IPS-20b (cell line): Measurements from ENCODE around the gene C10orf95.
A peak's percentile ranks its signal among the peaks of the same experiment; 100 is the strongest.

Experiments used
- H3K27ac ChIP-seq: one replicate; pipeline ENCODE4 v1.5.1; 2013; ENCODE audit warnings: low read length
- H3K27me3 ChIP-seq: 2 replicates; pipeline ENCODE4 v1.6.1; 2013; ENCODE audit warnings: mild to moderate bottlenecking, low read length, inconsistent platforms; ENCODE audit not compliant: insufficient read depth
- H3K36me3 ChIP-seq: 2 replicates; pipeline ENCODE4 v1.6.1; 2013; ENCODE audit warnings: low read depth, mild to moderate bottlenecking, inconsistent platforms, low read length, moderate library complexity; ENCODE audit not compliant: insufficient read depth
- H3K4me1 ChIP-seq: 2 replicates; pipeline ENCODE4 v1.6.1; 2013; ENCODE audit warnings: mild to moderate bottlenecking, control low read depth, inconsistent platforms, low read length, moderate library complexity; ENCODE audit not compliant: insufficient read depth
- H3K4me3 ChIP-seq: 2 replicates; pipeline ENCODE4 v1.5.1; 2013; ENCODE audit warnings: mild to moderate bottlenecking, low read length, inconsistent platforms
- H3K9ac ChIP-seq: 2 replicates; pipeline ENCODE4 v1.6.1; 2013; ENCODE audit warnings: low read depth, mild to moderate bottlenecking, inconsistent platforms, low read length, moderate library complexity
- H3K9me3 ChIP-seq: 2 replicates; pipeline ENCODE4 v1.6.1; 2013; ENCODE audit warnings: mild to moderate bottlenecking, low read depth, low read length, inconsistent platforms; ENCODE audit not compliant: insufficient read depth

C10orf95 gene

DNA sequence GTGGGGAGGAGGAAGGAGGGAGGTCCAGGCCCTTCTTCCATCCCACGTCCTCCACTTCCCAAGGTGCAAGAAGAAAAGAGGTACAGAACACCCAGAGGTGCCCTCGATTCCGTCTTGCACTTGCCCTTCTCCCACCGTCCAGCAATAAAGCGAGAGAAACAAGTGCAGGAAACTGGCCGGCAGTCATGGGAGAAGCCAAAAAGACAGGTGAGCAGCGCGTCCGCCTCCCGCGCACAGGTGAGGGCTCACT is 1.3 kb downstream of the C10orf95 start:
- no peaks in the 10 kb centered on the region for H3K9me3 ChIP-seq
- H3K36me3 ChIP-seq, result peaks cover 13% of the 10 kb centered on the region
- peaks cover 26% of the 10 kb centered on the region for H3K4me1 ChIP-seq
- H3K9ac ChIP-seq, result peak overlapping the region; percentile 93
- H3K27me3 ChIP-seq, result no peaks in the 10 kb centered on the region
- H3K4me3 ChIP-seq, result peak overlapping the region; percentile 89
- H3K27ac ChIP-seq, result peak overlapping the region; percentile 16

DNA sequence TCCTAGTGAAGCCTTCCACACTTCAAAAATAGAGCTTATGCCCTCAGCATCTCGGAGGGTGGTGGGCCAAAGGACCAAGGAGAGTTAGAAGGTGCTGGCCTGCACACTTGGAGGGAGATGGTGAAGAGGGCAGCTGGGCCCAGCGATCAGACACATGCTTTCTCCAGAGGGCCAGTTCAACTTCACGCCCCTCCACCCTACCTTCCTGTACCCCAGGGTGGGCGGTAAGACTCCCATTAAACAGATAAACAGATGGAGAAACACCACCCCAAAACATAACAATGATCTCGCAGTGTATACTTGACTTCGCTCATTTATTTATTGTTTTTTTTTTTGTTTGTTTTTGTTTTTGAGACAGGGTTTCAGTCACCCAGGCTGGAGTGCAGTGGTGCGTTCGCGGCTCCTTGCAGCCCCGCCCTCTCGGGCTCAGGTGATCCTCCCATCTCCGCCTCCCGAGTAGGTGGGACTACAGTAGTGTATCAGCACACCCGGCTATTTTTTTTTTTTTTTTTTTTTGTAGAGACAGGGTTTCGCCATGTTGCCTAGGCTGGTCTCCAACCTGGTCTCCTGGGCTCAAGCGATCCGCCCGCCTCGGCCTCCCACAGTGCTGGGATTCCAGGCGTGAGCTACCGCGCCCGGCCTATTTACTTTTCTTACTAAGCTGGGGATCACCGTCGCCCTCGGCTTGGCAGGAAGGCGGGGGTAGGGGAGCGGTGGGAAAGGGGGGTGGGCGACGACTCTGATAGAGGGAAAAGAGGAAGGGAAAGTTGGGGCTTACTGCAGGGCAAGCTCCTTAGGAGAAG is 1.8 kb downstream of the C10orf95 start:
- Histone ChIP-seq H3K4me1 (peaks cover 23% of the 10 kb centered on the region), H3K27me3 (no peaks in the 10 kb centered on the region), H3K9me3 (no peaks in the 10 kb centered on the region), H3K9ac (peak overlapping the region; percentile 93), H3K27ac (peak overlapping the region; percentile 16), H3K4me3 (peak overlapping the region; percentile 89), H3K36me3 (peaks cover 13% of the 10 kb centered on the region)

DNA sequence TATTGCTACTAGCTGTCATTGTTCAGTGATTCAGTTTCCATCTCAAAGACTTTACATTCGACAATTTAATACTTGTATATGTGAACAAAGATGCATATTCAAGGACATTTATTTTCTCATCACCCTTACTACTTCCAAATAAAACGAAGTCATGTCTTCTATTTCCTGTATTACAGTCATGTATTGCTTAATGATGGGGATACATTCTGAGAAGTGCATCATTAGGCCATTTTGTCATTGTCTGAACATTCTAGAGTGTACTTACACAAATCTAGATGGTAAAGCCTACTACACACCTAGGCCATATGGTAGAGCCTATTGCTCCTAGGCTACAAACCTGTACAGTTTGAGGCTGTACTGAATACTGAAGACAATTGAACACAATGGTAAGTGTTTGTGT is 6.5 kb downstream of the C10orf95 start:
- Histone ChIP-seq H3K9ac (no peak overlapping the region), H3K4me1 (peaks cover 3% of the 10 kb centered on the region; the same call in 1 of the 2 replicates), H3K9me3 (no peaks in the 10 kb centered on the region), H3K4me3 (no peak overlapping the region), H3K27ac (no peak overlapping the region), H3K27me3 (peaks cover 4% of the 10 kb centered on the region), H3K36me3 (no peaks in the 10 kb centered on the region)

DNA sequence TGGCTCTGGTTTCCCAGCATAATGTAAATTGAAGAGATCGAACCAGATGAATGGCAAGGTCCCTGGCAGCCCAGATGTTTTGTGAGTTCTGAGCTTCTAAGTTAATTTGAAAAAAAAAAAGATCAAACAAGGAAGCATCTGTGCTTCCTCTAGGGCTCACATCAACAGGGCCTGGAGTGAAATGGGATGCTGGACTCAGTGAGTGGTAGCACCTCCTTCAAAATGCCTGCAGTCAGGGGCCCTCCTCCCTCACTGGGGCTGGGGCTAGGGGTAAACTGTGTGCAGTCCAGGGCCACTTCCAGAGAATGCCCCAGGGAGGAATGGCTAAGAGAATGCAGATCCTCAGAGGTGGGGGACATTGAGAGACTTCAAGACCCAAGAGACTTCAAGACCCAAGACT is 13.0 kb downstream of the C10orf95 start:
- H3K27ac ChIP-seq, result no peak overlapping the region
- no peaks in the 10 kb centered on the region for H3K9me3 ChIP-seq
- H3K9ac ChIP-seq, result no peak overlapping the region
- H3K27me3 ChIP-seq, result peaks cover 44% of the 10 kb centered on the region
- H3K36me3 ChIP-seq, result no peaks in the 10 kb centered on the region
- no peak overlapping the region for H3K4me3 ChIP-seq
- peaks cover 7% of the 10 kb centered on the region for H3K4me1 ChIP-seq

DNA sequence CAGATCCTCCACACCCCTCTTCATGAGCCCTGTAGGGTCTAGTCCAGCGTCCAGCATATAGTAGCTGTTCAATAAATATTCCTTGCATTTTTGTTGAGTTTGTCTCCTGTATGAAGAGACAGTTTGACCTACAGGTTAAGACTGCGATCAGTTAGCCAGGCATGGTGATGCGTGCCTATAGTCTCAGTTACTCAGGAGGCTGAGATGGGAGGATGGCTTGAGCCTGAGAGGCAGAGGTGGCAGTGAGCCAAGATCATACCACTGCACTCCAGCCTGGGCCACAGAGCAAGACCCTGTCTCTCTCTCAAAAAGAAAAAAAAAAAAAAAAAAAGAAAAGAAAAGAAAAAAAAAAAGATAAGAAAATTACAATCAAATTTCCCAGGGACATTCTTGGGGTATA is 13.8 kb downstream of the C10orf95 start:
- Histone ChIP-seq H3K4me3 (no peak overlapping the region), H3K36me3 (no peaks in the 10 kb centered on the region), H3K27ac (no peak overlapping the region), H3K27me3 (peaks cover 50% of the 10 kb centered on the region), H3K9ac (no peak overlapping the region), H3K4me1 (peaks cover 7% of the 10 kb centered on the region), H3K9me3 (no peaks in the 10 kb centered on the region)

DNA sequence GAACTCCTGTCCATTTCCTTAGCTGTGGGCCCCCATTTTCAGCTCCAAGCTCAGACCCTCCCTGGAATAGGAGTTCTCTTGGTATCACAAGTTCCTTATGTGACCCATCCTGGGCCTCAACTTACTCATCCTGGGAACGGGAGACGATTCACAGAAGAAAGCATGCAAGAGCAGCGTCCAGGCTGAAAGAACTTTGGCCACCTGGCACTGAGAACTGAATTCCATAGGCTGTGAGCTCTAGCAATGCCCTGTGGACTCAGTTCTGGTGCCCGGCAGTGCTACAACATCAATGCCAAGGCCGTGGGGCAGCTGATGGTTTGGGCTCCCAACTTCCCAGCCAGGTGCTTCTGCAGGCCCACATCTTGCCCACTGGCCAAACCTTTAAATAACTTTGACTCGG is 15.0 kb downstream of the C10orf95 start:
- peaks cover 48% of the 10 kb centered on the region for H3K27me3 ChIP-seq
- H3K4me3 ChIP-seq, result no peak overlapping the region
- no peaks in the 10 kb centered on the region for H3K36me3 ChIP-seq
- no peak overlapping the region for H3K9ac ChIP-seq
- peaks cover 11% of the 10 kb centered on the region for H3K4me1 ChIP-seq
- H3K9me3 ChIP-seq, result no peaks in the 10 kb centered on the region
- H3K27ac ChIP-seq, result no peak overlapping the region

DNA sequence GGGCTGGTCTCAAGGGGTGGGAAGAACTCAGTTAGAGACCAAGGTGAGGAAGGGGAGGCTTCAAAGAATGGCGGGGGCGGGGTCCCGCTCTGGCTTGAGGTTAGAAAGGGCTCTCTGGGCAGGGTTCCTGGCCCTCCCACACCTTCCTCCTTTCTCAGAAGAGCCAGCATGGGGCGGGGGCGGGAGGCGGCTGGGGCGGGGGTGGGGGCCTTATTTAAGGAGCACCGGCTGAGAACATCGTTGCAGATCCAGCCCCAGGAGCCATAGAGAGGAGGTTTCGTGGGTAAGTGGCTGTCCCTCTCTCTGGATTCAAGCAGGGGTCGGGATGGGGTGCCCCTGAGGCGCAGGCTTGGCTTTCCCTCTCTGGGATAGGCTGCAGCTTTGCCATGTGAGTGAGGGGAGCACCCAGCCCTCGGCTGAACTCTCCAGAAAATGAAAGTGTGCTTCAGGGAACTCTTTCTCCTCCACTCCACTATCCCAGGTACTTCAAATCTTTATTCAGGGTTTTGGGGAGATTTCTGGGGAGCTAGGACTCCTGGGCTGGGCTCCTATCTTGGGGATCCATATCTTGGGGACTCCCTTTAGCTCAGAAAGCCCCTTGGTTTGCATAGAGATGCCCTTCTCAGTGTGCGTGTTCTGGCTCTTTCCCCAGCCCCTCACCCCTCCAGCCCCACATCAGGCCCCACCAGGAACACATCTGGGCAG is 15.7 kb downstream of the C10orf95 start:
- H3K27me3 ChIP-seq, result peaks cover 48% of the 10 kb centered on the region
- no peak overlapping the region for H3K9ac ChIP-seq
- H3K4me1 ChIP-seq, result peaks cover 11% of the 10 kb centered on the region
- no peaks in the 10 kb centered on the region for H3K36me3 ChIP-seq
- no peaks in the 10 kb centered on the region for H3K9me3 ChIP-seq
- no peak overlapping the region for H3K27ac ChIP-seq
- peak overlapping the region; percentile 63 for H3K4me3 ChIP-seq

DNA sequence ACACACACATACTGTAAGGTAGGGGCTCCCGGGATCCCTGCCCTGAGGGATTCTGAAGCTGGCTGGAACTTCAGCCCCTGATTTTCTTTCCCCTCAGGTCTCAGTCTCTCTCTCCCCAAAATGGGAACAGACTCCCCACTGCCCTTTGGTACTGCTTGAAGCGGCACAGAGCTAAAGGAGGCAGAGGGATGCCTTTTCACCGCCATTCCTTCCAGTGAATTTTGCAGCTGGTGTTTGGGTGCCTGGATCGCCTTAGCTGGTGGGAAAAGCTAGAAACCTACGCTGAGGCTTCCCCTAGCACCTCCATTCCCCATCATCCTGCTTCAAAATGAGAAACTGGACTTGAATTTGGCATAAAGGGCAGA is 16.2 kb downstream of the C10orf95 start:
- H3K27me3 ChIP-seq, result peaks cover 48% of the 10 kb centered on the region
- H3K4me1 ChIP-seq, result peaks cover 11% of the 10 kb centered on the region
- H3K9me3 ChIP-seq, result no peaks in the 10 kb centered on the region
- H3K4me3 ChIP-seq, result peak overlapping the region; percentile 63
- no peak overlapping the region for H3K27ac ChIP-seq
- no peak overlapping the region for H3K9ac ChIP-seq
- H3K36me3 ChIP-seq, result no peaks in the 10 kb centered on the region

DNA sequence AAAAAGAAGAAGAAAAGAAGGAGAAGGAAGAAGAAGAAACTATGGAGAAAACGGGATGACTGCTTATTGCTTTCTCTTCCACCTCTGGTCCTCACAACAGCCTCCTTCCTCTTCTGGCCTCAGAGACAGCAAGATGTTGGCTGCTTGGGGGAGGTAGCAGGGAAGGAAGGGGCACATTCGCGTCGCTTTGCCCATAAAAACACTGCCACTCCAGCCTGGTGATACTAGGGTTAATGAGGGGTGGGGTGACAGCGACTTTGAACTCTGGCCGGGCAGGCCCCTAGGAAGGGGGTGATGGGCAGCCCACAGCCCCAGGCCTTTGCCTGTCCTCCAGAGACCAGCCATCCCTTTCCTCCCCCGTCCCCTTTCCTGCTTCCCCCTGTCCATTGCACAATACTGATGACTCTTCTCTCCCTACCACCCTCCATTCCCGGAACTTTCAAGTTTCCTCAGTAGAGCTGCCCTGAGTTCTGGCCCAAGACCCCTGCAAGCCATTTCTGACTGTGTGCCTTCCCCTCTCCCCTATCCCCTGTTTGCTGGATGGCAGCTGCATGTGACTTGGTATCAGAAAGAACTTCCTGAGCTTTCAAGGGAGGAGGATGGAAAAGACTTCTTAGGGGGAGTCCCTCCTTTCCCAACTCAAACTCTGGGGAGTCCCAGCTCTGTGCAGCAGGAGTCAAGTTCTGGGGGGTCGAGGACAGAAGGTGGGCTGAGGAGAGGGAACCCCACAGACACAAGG is 16.8 kb downstream of the C10orf95 start:
- no peaks in the 10 kb centered on the region for H3K36me3 ChIP-seq
- no peaks in the 10 kb centered on the region for H3K9me3 ChIP-seq
- no peak overlapping the region for H3K9ac ChIP-seq
- peaks cover 11% of the 10 kb centered on the region for H3K4me1 ChIP-seq
- no peak overlapping the region for H3K27ac ChIP-seq
- peaks cover 48% of the 10 kb centered on the region for H3K27me3 ChIP-seq
- peak overlapping the region; percentile 63; the same call in 1 of the 2 replicates for H3K4me3 ChIP-seq

DNA sequence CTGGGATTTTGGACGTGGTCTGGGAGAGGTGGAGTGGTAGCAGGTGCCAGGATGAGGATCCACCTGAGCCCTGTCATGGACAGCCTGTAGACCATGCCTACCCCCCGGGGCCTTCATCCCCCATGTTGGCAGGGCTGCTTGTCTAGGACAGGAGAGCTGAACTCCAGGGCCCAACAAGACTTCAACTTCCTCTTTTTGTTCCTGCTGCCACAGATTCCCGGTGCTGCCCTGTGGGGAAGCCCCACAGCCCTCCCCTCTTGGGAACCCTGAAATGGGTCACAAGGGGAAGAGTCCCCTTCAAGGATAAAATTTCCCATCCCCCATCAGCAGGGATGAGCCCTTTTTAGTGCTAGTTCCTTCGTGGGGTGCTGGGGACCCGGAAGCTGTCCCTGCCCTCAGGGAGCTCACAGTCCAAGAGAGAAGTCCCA is 17.7 kb downstream of the C10orf95 start:
- Histone ChIP-seq H3K4me3 (no peak overlapping the region), H3K36me3 (no peaks in the 10 kb centered on the region), H3K9ac (no peak overlapping the region), H3K9me3 (no peaks in the 10 kb centered on the region), H3K4me1 (peaks cover 11% of the 10 kb centered on the region), H3K27ac (no peak overlapping the region), H3K27me3 (peaks cover 48% of the 10 kb centered on the region)

DNA sequence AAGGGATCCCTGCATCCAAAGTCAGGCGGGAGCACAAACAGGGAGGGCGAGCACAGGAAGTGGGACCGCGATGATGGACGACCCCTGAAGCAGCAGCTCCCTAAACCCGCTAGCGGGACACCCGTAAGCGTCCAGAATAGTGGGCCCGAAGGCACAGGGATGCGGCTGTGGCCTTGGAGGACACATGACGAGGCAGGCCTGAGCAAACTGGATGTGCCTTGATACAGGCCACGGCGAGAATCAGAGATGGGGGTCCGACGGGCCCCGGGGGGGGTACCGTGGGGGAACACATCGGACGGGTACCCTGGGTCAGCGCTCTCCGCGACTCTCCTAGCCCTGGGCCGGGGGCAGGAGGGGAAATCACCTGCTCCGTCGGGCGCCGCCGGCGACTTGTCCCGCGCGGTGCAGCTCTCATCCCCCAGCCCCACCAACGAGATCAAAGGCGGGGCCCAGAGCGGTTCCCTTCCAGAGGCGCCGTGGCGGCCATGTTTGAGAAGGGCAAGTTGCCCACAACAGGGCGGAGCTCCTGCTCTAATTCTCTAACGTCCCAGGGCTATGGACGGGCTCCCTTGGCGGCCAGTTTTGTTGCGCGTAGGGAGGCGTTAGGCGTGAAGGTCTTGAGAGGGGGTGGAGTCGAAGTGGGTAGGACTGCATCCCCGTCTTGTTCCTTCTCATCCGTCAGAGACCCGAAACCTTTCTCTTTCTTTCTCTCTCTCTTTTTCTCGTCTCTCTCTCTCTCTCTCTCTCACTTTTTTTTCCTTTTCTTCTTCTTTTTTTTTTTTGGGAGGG is 19.0 kb downstream of the C10orf95 start, which contains the start of gene CUEDC2:
Gene CUEDC2 (minus strand): TSS at position 413 of the 789 bp plus-strand sequence. CDS start 7,386 bp downstream, outside the sequence.
- H3K4me1 ChIP-seq, result peaks cover 11% of the 10 kb centered on the region
- H3K27ac ChIP-seq, result peak within 1 kb of the TSS; percentile 76
- H3K9ac ChIP-seq, result peak within 1 kb of the TSS; percentile 97
- no peaks in the 10 kb centered on the region for H3K9me3 ChIP-seq
- H3K4me3 ChIP-seq, result peak within 1 kb of the TSS; percentile 98
- peaks cover 45% of the 10 kb centered on the region for H3K27me3 ChIP-seq
- H3K36me3 ChIP-seq, result no peaks in the 10 kb centered on the region
